ENCODE measurements around the gene NEDD4L.

Gene NEDD4L

GRCh38 chr18:58292638-58293037 is 248.6 kb downstream of the NEDD4L start:
- no peaks in the 10 kb centered on the region for H3K9me3 ChIP-seq (replicated peaks; ENCODE audit: low read length)
- H3K4me2 ChIP-seq (ENCODE audit: low read length), result no peak overlapping the region
- H3K4me1 ChIP-seq (ENCODE audit: control insufficient read depth, insufficient read depth, low read length), result peaks cover 30% of the 10 kb centered on the region
- no peak overlapping the region for H3K9ac ChIP-seq (ENCODE audit: low read depth, low read length)
- no peaks in the 10 kb centered on the region for H3K36me3 ChIP-seq (ENCODE audit: insufficient read depth, low read length)
- no peak overlapping the region for H3K4me3 ChIP-seq (ENCODE audit: low read length)
- H3K27me3 ChIP-seq (ENCODE audit: control insufficient read depth, insufficient read depth, low read length), result no peaks in the 10 kb centered on the region

GRCh38 chr18:58297198-58297597 is 253.2 kb downstream of the NEDD4L start:
- Histone ChIP-seq H3K27me3 (ENCODE audit: control insufficient read depth, insufficient read depth, low read length) (no peaks in the 10 kb centered on the region), H3K4me1 (ENCODE audit: control insufficient read depth, insufficient read depth, low read length) (peaks cover 12% of the 10 kb centered on the region), H3K4me2 (ENCODE audit: low read length) (no peak overlapping the region), H3K4me3 (ENCODE audit: low read length) (no peak overlapping the region), H3K9me3 (replicated peaks; ENCODE audit: low read length) (no peaks in the 10 kb centered on the region), H3K36me3 (ENCODE audit: insufficient read depth, low read length) (no peaks in the 10 kb centered on the region), H3K9ac (ENCODE audit: low read depth, low read length) (no peak overlapping the region)

GRCh38 chr18:58298251-58299134 is 254.5 kb downstream of the NEDD4L start:
- Histone ChIP-seq H3K9me3 (replicated peaks; ENCODE audit: low read length) (no peaks in the 10 kb centered on the region), H3K36me3 (ENCODE audit: insufficient read depth, low read length) (no peaks in the 10 kb centered on the region), H3K4me1 (ENCODE audit: control insufficient read depth, insufficient read depth, low read length) (peaks cover 12% of the 10 kb centered on the region), H3K4me3 (ENCODE audit: low read length) (no peak overlapping the region), H3K4me2 (ENCODE audit: low read length) (no peak overlapping the region), H3K27me3 (ENCODE audit: control insufficient read depth, insufficient read depth, low read length) (no peaks in the 10 kb centered on the region), H3K9ac (ENCODE audit: low read depth, low read length) (no peak overlapping the region)

- Histone ChIP-seq H3K9ac (ENCODE audit: low read depth, low read length) (no peak overlapping the region), H3K27me3 (ENCODE audit: control insufficient read depth, insufficient read depth, low read length) (no peaks in the 10 kb centered on the region), H3K4me1 (ENCODE audit: control insufficient read depth, insufficient read depth, low read length) (peaks cover 12% of the 10 kb centered on the region), H3K4me3 (ENCODE audit: low read length) (no peak overlapping the region), H3K4me2 (ENCODE audit: low read length) (no peak overlapping the region), H3K36me3 (ENCODE audit: insufficient read depth, low read length) (no peaks in the 10 kb centered on the region), H3K9me3 (replicated peaks; ENCODE audit: low read length) (no peaks in the 10 kb centered on the region)
Observed at GRCh38 chr18:58299135-58299473, 255.1 kb downstream of the NEDD4L start.

- H3K9me3 ChIP-seq (replicated peaks; ENCODE audit: low read length), result no peaks in the 10 kb centered on the region
- H3K4me1 ChIP-seq (ENCODE audit: control insufficient read depth, insufficient read depth, low read length), result peaks cover 12% of the 10 kb centered on the region
- H3K9ac ChIP-seq (ENCODE audit: low read depth, low read length), result no peak overlapping the region
- no peak overlapping the region for H3K4me2 ChIP-seq (ENCODE audit: low read length)
- H3K27me3 ChIP-seq (ENCODE audit: control insufficient read depth, insufficient read depth, low read length), result no peaks in the 10 kb centered on the region
- H3K36me3 ChIP-seq (ENCODE audit: insufficient read depth, low read length), result no peaks in the 10 kb centered on the region
- H3K4me3 ChIP-seq (ENCODE audit: low read length), result no peak overlapping the region
Observed at GRCh38 chr18:58299936-58300335, 255.9 kb downstream of the NEDD4L start.

GRCh38 chr18:58300867-58301266 is 256.8 kb downstream of the NEDD4L start:
- Histone ChIP-seq H3K9ac (ENCODE audit: low read depth, low read length) (no peak overlapping the region), H3K9me3 (replicated peaks; ENCODE audit: low read length) (peaks cover under 1% of the 10 kb centered on the region), H3K4me2 (ENCODE audit: low read length) (no peak overlapping the region), H3K4me3 (ENCODE audit: low read length) (no peak overlapping the region), H3K27me3 (ENCODE audit: control insufficient read depth, insufficient read depth, low read length) (no peaks in the 10 kb centered on the region), H3K36me3 (ENCODE audit: insufficient read depth, low read length) (no peaks in the 10 kb centered on the region), H3K4me1 (ENCODE audit: control insufficient read depth, insufficient read depth, low read length) (peaks cover 12% of the 10 kb centered on the region)

- Histone ChIP-seq H3K27me3 (ENCODE audit: control insufficient read depth, insufficient read depth, low read length) (no peaks in the 10 kb centered on the region), H3K4me1 (ENCODE audit: control insufficient read depth, insufficient read depth, low read length) (peaks cover 21% of the 10 kb centered on the region), H3K36me3 (ENCODE audit: insufficient read depth, low read length) (no peaks in the 10 kb centered on the region), H3K4me2 (ENCODE audit: low read length) (no peak overlapping the region), H3K4me3 (ENCODE audit: low read length) (no peak overlapping the region), H3K9ac (ENCODE audit: low read depth, low read length) (no peak overlapping the region), H3K9me3 (replicated peaks; ENCODE audit: low read length) (peaks cover 2% of the 10 kb centered on the region)
Observed at GRCh38 chr18:58302811-58303210, 258.8 kb downstream of the NEDD4L start.

GRCh38 chr18:58303363-58303762 is 259.3 kb downstream of the NEDD4L start:
- Histone ChIP-seq H3K9ac (ENCODE audit: low read depth, low read length) (no peak overlapping the region), H3K9me3 (replicated peaks; ENCODE audit: low read length) (peaks cover 2% of the 10 kb centered on the region), H3K36me3 (ENCODE audit: insufficient read depth, low read length) (no peaks in the 10 kb centered on the region), H3K4me1 (ENCODE audit: control insufficient read depth, insufficient read depth, low read length) (peaks cover 18% of the 10 kb centered on the region), H3K4me3 (ENCODE audit: low read length) (no peak overlapping the region), H3K4me2 (ENCODE audit: low read length) (no peak overlapping the region), H3K27me3 (ENCODE audit: control insufficient read depth, insufficient read depth, low read length) (no peaks in the 10 kb centered on the region)

- H3K9me3 ChIP-seq (replicated peaks; ENCODE audit: low read length), result peaks cover 2% of the 10 kb centered on the region
- no peak overlapping the region for H3K4me2 ChIP-seq (ENCODE audit: low read length)
- no peaks in the 10 kb centered on the region for H3K36me3 ChIP-seq (ENCODE audit: insufficient read depth, low read length)
- no peak overlapping the region for H3K9ac ChIP-seq (ENCODE audit: low read depth, low read length)
- H3K27me3 ChIP-seq (ENCODE audit: control insufficient read depth, insufficient read depth, low read length), result no peaks in the 10 kb centered on the region
- peaks cover 16% of the 10 kb centered on the region for H3K4me1 ChIP-seq (ENCODE audit: control insufficient read depth, insufficient read depth, low read length)
- H3K4me3 ChIP-seq (ENCODE audit: low read length), result no peak overlapping the region
Observed at GRCh38 chr18:58305792-58306191, 261.8 kb downstream of the NEDD4L start.

- Histone ChIP-seq H3K36me3 (ENCODE audit: insufficient read depth, low read length) (no peaks in the 10 kb centered on the region), H3K27me3 (ENCODE audit: control insufficient read depth, insufficient read depth, low read length) (no peaks in the 10 kb centered on the region), H3K9ac (ENCODE audit: low read depth, low read length) (no peak overlapping the region), H3K9me3 (replicated peaks; ENCODE audit: low read length) (peaks cover 2% of the 10 kb centered on the region), H3K4me3 (ENCODE audit: low read length) (no peak overlapping the region), H3K4me1 (ENCODE audit: control insufficient read depth, insufficient read depth, low read length) (peaks cover 22% of the 10 kb centered on the region), H3K4me2 (ENCODE audit: low read length) (no peak overlapping the region)
Observed at GRCh38 chr18:58307441-58307840, 263.4 kb downstream of the NEDD4L start.

- no peak overlapping the region for H3K9ac ChIP-seq (ENCODE audit: low read depth, low read length)
- H3K36me3 ChIP-seq (ENCODE audit: insufficient read depth, low read length), result no peaks in the 10 kb centered on the region
- H3K4me3 ChIP-seq (ENCODE audit: low read length), result no peak overlapping the region
- no peak overlapping the region for H3K4me2 ChIP-seq (ENCODE audit: low read length)
- peaks cover 2% of the 10 kb centered on the region for H3K9me3 ChIP-seq (replicated peaks; ENCODE audit: low read length)
- H3K27me3 ChIP-seq (ENCODE audit: control insufficient read depth, insufficient read depth, low read length), result no peaks in the 10 kb centered on the region
- H3K4me1 ChIP-seq (ENCODE audit: control insufficient read depth, insufficient read depth, low read length), result peaks cover 22% of the 10 kb centered on the region
Observed at GRCh38 chr18:58308463-58308862, 264.4 kb downstream of the NEDD4L start.

GRCh38 chr18:58309099-58309498 is 265.1 kb downstream of the NEDD4L start:
- H3K4me3 ChIP-seq (ENCODE audit: low read length), result no peak overlapping the region
- no peaks in the 10 kb centered on the region for H3K27me3 ChIP-seq (ENCODE audit: control insufficient read depth, insufficient read depth, low read length)
- no peak overlapping the region for H3K9ac ChIP-seq (ENCODE audit: low read depth, low read length)
- H3K9me3 ChIP-seq (replicated peaks; ENCODE audit: low read length), result peaks cover 2% of the 10 kb centered on the region
- no peaks in the 10 kb centered on the region for H3K36me3 ChIP-seq (ENCODE audit: insufficient read depth, low read length)
- H3K4me1 ChIP-seq (ENCODE audit: control insufficient read depth, insufficient read depth, low read length), result peaks cover 29% of the 10 kb centered on the region
- H3K4me2 ChIP-seq (ENCODE audit: low read length), result no peak overlapping the region
